WERI-Rb-1 (cell line): ENCODE measurements around the gene GCH1.
"Not testable (repeated sequence)": the region's sequence is repeated elsewhere in the genome, so short reads cannot be mapped to it uniquely, and the experiment has no call there.

Source experiments
- DNase-seq: peaks from one replicate; pipeline ENCODE4 v3.0.0-alpha.2; 2020
- H3K27ac ChIP-seq: fragments of 250-450 bp; sonication (Bioruptor Pico); 2 replicates; pipeline ENCODE4 v1.5.1; 2020; ENCODE audit warnings: mild to moderate bottlenecking, moderate library complexity
- H3K27me3 ChIP-seq: fragments of 250-450 bp; sonication (Bioruptor Pico); 2 replicates; pipeline ENCODE4 v1.5.1; 2021; ENCODE audit warnings: mild to moderate bottlenecking, low read depth, moderate library complexity; ENCODE audit not compliant: insufficient read depth, severe bottlenecking
- H3K36me3 ChIP-seq: fragments of 250-450 bp; sonication (Bioruptor Pico); 2 replicates; pipeline ENCODE4 v1.5.1; 2020; ENCODE audit warnings: mild to moderate bottlenecking, moderate library complexity
- H3K4me3 ChIP-seq: 2 replicates; pipeline ENCODE4 v1.5.1; 2011; ENCODE audit warnings: low read depth, mild to moderate bottlenecking, control low read depth, low read length
- H3K9me3 ChIP-seq: fragments of 250-450 bp; sonication (Bioruptor Pico); 2 replicates; pipeline ENCODE4 v1.5.1; 2021; ENCODE audit warnings: mild to moderate bottlenecking, moderate library complexity; ENCODE audit not compliant: severe bottlenecking
- TF ChIP-seq, protein P1 (sequence below): IDR thresholded peaks from 2 replicates; pipeline ENCODE4 v1.5.1; 2011; ENCODE audit warnings: low read depth, mild to moderate bottlenecking, control low read depth, inconsistent platforms, low read length

The GCH1 gene

DNA sequence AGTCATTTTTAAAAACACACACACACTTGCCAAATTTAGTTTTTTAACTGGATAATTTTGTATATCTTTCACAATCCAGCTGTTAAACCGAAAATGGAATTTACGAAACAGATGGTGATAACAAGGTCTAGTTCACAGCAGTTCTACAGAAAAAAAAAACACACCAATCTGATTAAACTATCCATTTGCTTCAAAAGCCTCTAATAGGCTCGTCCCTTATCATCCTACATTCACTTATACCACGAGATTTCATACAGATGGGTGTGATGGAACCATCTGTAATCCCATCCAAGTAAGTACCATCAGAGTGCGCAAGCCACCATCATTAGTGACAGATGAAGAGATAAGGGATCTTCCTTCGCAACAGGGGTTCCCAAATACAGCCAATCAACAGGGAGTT lies 20.1 kb downstream of the GCH1 start:
- DNase-seq: no peak
- no peaks in the 10 kb centered on the region for H3K27me3 ChIP-seq
- no peak overlapping the region for H3K4me3 ChIP-seq
- no peaks in the 10 kb centered on the region; the same call in 1 of the 2 replicates for H3K36me3 ChIP-seq
- H3K9me3 ChIP-seq: no peaks in the 10 kb centered on the region
- TF ChIP-seq, protein P1, sequence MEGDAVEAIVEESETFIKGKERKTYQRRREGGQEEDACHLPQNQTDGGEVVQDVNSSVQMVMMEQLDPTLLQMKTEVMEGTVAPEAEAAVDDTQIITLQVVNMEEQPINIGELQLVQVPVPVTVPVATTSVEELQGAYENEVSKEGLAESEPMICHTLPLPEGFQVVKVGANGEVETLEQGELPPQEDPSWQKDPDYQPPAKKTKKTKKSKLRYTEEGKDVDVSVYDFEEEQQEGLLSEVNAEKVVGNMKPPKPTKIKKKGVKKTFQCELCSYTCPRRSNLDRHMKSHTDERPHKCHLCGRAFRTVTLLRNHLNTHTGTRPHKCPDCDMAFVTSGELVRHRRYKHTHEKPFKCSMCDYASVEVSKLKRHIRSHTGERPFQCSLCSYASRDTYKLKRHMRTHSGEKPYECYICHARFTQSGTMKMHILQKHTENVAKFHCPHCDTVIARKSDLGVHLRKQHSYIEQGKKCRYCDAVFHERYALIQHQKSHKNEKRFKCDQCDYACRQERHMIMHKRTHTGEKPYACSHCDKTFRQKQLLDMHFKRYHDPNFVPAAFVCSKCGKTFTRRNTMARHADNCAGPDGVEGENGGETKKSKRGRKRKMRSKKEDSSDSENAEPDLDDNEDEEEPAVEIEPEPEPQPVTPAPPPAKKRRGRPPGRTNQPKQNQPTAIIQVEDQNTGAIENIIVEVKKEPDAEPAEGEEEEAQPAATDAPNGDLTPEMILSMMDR: no peak
- H3K27ac ChIP-seq: no peak overlapping the region

- H3K27me3 ChIP-seq: no peaks in the 10 kb centered on the region
- H3K4me3 ChIP-seq: no peak overlapping the region
- H3K9me3 ChIP-seq: no peaks in the 10 kb centered on the region
- no peak overlapping the region for H3K27ac ChIP-seq
- TF ChIP-seq, protein P1: no peak
- no peak for DNase-seq
- H3K36me3 ChIP-seq: no peaks in the 10 kb centered on the region; the same call in 1 of the 2 replicates
These were observed 20.7 kb downstream of the GCH1 start for GRCh38 chr14:54881761-54882401.

GRCh38 chr14:54881235-54881760 lies 21.3 kb downstream of the GCH1 start:
- H3K27ac ChIP-seq: no peak overlapping the region
- H3K36me3 ChIP-seq: no peaks in the 10 kb centered on the region; the same call in 1 of the 2 replicates
- no peaks in the 10 kb centered on the region for H3K27me3 ChIP-seq
- DNase-seq: no peak
- H3K9me3 ChIP-seq: no peaks in the 10 kb centered on the region
- no peak overlapping the region for H3K4me3 ChIP-seq
- TF ChIP-seq, protein P1: no peak

- Histone ChIP-seq H3K27me3 (no peaks in the 10 kb centered on the region), H3K9me3 (peaks cover 12% of the 10 kb centered on the region), H3K36me3 (no peaks in the 10 kb centered on the region), H3K27ac (no peak overlapping the region), H3K4me3 (no peak overlapping the region)
- no peak for DNase-seq
- TF ChIP-seq, protein P1: no peak
These were observed 25.0 kb downstream of the GCH1 start for GRCh38 chr14:54877703-54878021.

- Histone ChIP-seq H3K4me3 (no peak overlapping the region), H3K9me3 (peaks cover 14% of the 10 kb centered on the region), H3K36me3 (no peaks in the 10 kb centered on the region), H3K27me3 (no peaks in the 10 kb centered on the region), H3K27ac (no peak overlapping the region)
- no peak for DNase-seq
- TF ChIP-seq, protein P1: no peak
These were observed 25.5 kb downstream of the GCH1 start for GRCh38 chr14:54877015-54877702.

DNA sequence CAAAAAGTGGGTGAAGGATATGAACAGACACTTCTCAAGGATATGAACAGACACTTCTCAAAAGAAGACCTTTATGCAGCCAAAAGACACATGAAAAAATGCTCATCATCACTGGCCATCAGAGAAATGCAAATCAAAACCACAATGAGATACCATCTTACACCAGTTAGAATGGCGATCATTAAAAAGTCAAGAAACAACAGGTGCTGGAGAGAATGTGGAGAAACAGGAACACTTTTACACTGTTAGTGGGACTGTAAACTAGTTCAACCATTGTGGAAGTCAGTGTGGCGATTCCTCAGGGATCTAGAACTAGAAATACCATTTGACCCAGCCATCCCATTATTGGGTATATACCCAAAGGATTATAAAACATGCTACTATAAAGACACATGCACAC lies 27.0 kb downstream of the GCH1 start:
- not testable (repeated sequence) for H3K4me3 ChIP-seq, H3K27me3 ChIP-seq, H3K36me3 ChIP-seq, DNase-seq, H3K27ac ChIP-seq
- H3K9me3 ChIP-seq: peaks cover 20% of the 10 kb centered on the region

DNA sequence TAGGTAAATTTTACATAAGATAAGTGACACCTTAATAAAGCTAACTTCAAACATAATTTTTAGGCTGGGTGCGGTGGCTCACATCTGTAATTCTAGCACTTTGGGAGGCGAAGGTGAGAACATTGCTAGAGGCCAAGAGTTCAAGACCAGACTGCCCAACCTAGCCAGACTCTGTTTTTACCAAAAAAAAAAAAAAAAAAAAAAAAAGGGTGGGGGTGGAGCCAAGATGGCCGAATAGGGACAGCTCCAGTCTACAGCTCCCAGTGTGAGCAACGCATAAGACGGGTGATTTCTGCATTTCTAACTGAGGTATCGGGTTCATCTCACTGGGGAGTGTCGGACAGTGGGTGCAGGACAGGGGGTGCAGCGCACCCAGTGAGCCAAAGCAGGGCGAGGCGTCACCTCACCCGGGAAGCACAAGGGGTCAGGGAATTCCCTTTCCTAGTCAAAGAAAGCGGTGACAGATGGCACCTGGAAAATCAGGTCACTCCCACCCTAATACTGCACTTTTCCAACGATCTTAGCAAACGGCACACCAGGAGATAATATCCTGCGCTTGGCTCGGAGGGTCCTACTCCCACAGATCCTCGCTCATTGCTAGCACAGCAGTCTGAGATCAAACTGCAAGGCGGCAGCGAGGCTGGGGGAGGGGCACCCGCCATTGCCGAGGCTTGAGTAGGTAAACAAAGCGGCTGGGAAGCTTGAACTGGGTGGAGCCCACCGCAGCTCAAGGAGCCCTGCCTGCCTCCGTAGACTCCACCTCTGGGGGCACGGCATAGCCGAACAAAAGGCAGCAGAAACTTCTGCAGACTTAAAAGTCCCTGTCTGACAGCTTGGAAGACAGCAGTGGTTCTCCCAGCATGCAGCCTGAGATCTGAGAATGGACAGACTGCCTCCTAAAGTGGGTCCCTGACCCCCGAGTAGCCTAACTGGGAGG lies 32.2 kb downstream of the GCH1 start:
- peaks cover 17% of the 10 kb centered on the region for H3K9me3 ChIP-seq
- peak; percentile 68 for DNase-seq
- not testable (repeated sequence) for H3K27me3 ChIP-seq, H3K36me3 ChIP-seq
- H3K4me3 ChIP-seq: peak overlapping the region; percentile 41
- peak overlapping the region; percentile 86 for H3K27ac ChIP-seq
